ENCODE measurements around the gene NKX6-1.

NKX6-1 gene

GRCh38 chr4:84474107-84474506 is 25.0 kb downstream of the NKX6-1 start:
- no peak overlapping the region for H4K8ac ChIP-seq (ENCODE audit: low read depth, low read length)
- no peak overlapping the region for H3K23ac ChIP-seq (ENCODE audit: low read depth, low read length, poor library complexity)
- no peak overlapping the region for H2BK15ac ChIP-seq (ENCODE audit: low read length)

GRCh38 chr4:84472154-84472553 is 26.9 kb downstream of the NKX6-1 start:
- Histone ChIP-seq H3K79me1 (ENCODE audit: low read depth, low read length) (no peaks in the 10 kb centered on the region), H2AK5ac (ENCODE audit: low read depth, low read length) (no peak overlapping the region), H3K36me3 (replicated peaks in 1 of 2; ENCODE audit: control insufficient read depth in 2 of 2, insufficient read depth in 2 of 2, low read length in 2 of 2) (no peaks in the 10 kb centered on the region), H3K27me3 (ENCODE audit: control insufficient read depth in 3 of 3, insufficient read depth in 3 of 3, low read depth in 1 of 3, low read length in 3 of 3) (no peaks in the 10 kb centered on the region), H3K23ac (ENCODE audit: low read depth, low read length, poor library complexity) (no peak overlapping the region), H3K4me3 (ENCODE audit: low read length in 2 of 2) (no peak overlapping the region), H3K9me3 (replicated peaks in 1 of 2; ENCODE audit: control insufficient read depth in 2 of 2, insufficient read depth in 1 of 2, low read depth in 1 of 2, low read length in 2 of 2) (no peaks in the 10 kb centered on the region), H2BK120ac (ENCODE audit: low read depth, low read length) (no peak overlapping the region), H3K27ac (replicated peaks; ENCODE audit: low read length) (no peak overlapping the region), H3K4me1 (ENCODE audit: control insufficient read depth in 2 of 2, insufficient read depth in 1 of 2, low read depth in 1 of 2, low read length in 2 of 2) (no peaks in the 10 kb centered on the region), H2BK12ac (ENCODE audit: low read length) (no peak overlapping the region), H3K14ac (ENCODE audit: low read length) (no peak overlapping the region), H2BK5ac (ENCODE audit: low read length) (no peak overlapping the region), H3K18ac (ENCODE audit: low read length) (no peak overlapping the region), H4K91ac (ENCODE audit: low read depth, low read length, poor library complexity) (no peak overlapping the region), H3K9ac (ENCODE audit: low read depth, low read length, poor library complexity) (no peak overlapping the region), H2AFZ (ENCODE audit: low read length) (no peak overlapping the region), H4K8ac (ENCODE audit: low read depth, low read length) (no peak overlapping the region), H3K4ac (ENCODE audit: low read length) (no peak overlapping the region), H2BK15ac (ENCODE audit: low read length) (no peak overlapping the region), H3K4me2 (ENCODE audit: insufficient read depth, low read length, poor library complexity, severe bottlenecking) (no peak overlapping the region)
- no peak for DNase-seq (ENCODE audit: low spot score)

More at GRCh38 chr4:84474107-84474506, 25.0 kb downstream of the NKX6-1 start:
- H3K4me3 ChIP-seq (ENCODE audit: low read length in 2 of 2): no peak overlapping the region
- no peak overlapping the region for H3K4ac ChIP-seq (ENCODE audit: low read length)
- H2BK12ac ChIP-seq (ENCODE audit: low read length): no peak overlapping the region
- H2BK5ac ChIP-seq (ENCODE audit: low read length): no peak overlapping the region
- no peaks in the 10 kb centered on the region for H3K4me1 ChIP-seq (ENCODE audit: control insufficient read depth in 2 of 2, insufficient read depth in 1 of 2, low read depth in 1 of 2, low read length in 2 of 2)
- no peak overlapping the region for H3K4me2 ChIP-seq (ENCODE audit: insufficient read depth, low read length, poor library complexity, severe bottlenecking)
- no peaks in the 10 kb centered on the region for H3K36me3 ChIP-seq (replicated peaks in 1 of 2; ENCODE audit: control insufficient read depth in 2 of 2, insufficient read depth in 2 of 2, low read length in 2 of 2)
- H4K91ac ChIP-seq (ENCODE audit: low read depth, low read length, poor library complexity): no peak overlapping the region
- H2AFZ ChIP-seq (ENCODE audit: low read length): no peak overlapping the region
- H3K18ac ChIP-seq (ENCODE audit: low read length): no peak overlapping the region
- no peak overlapping the region for H2AK5ac ChIP-seq (ENCODE audit: low read depth, low read length)
- peaks cover 0 to 5% (median 0%) of the 10 kb centered on the region in 3 experiments for H3K27me3 ChIP-seq (ENCODE audit: control insufficient read depth in 3 of 3, insufficient read depth in 3 of 3, low read depth in 1 of 3, low read length in 3 of 3)
- H2BK120ac ChIP-seq (ENCODE audit: low read depth, low read length): no peak overlapping the region
- no peak for DNase-seq (ENCODE audit: low spot score)
- H3K14ac ChIP-seq (ENCODE audit: low read length): no peak overlapping the region
- H3K27ac ChIP-seq (replicated peaks; ENCODE audit: low read length): no peak overlapping the region
- H3K79me1 ChIP-seq (ENCODE audit: low read depth, low read length): no peaks in the 10 kb centered on the region
- no peaks in the 10 kb centered on the region for H3K9me3 ChIP-seq (replicated peaks in 1 of 2; ENCODE audit: control insufficient read depth in 2 of 2, insufficient read depth in 1 of 2, low read depth in 1 of 2, low read length in 2 of 2)
- H3K9ac ChIP-seq (ENCODE audit: low read depth, low read length, poor library complexity): no peak overlapping the region

DNA sequence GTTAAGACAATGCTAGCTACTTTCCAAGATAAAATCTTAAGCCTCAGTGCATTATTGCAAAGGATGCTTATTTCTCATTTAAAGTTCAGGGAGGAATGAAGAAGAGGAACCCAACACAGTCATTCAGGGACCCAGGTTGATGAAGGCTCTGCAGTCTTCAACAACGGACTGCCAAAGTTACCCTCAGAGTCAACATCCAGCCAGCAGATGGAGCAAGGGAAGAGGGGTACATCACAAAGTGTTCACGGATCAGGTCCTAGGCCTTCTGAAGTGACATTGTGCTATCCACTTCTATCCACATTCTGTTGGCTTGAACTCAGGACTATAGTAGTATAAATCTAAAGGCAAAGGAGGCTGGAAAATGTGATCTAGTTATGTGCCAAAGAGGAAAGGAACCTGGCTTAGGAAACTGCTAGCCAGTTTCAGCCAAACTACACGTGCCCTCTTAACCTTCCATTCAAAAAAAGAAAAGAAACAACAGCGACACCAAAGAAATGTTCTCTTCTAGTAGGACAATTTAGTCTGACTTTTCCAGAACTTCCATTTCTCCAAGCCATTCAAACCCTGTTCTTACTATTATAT is 28.8 kb downstream of the NKX6-1 start:
- Histone ChIP-seq H2BK15ac (ENCODE audit: low read length) (no peak overlapping the region), H3K36me3 (replicated peaks in 1 of 2; ENCODE audit: control insufficient read depth in 2 of 2, insufficient read depth in 2 of 2, low read length in 2 of 2) (no peaks in the 10 kb centered on the region), H2AFZ (ENCODE audit: low read length) (no peak overlapping the region), H2BK120ac (ENCODE audit: low read depth, low read length) (no peak overlapping the region), H4K8ac (ENCODE audit: low read depth, low read length) (no peak overlapping the region), H3K4me1 (ENCODE audit: control insufficient read depth in 2 of 2, insufficient read depth in 1 of 2, low read depth in 1 of 2, low read length in 2 of 2) (no peaks in the 10 kb centered on the region), H3K4me2 (ENCODE audit: insufficient read depth, low read length, poor library complexity, severe bottlenecking) (no peak overlapping the region), H2AK5ac (ENCODE audit: low read depth, low read length) (no peak overlapping the region), H3K14ac (ENCODE audit: low read length) (no peak overlapping the region), H3K4me3 (ENCODE audit: low read length in 2 of 2) (no peak overlapping the region), H3K9me3 (replicated peaks in 1 of 2; ENCODE audit: control insufficient read depth in 2 of 2, insufficient read depth in 1 of 2, low read depth in 1 of 2, low read length in 2 of 2) (no peaks in the 10 kb centered on the region), H3K4ac (ENCODE audit: low read length) (no peak overlapping the region), H4K91ac (ENCODE audit: low read depth, low read length, poor library complexity) (no peak overlapping the region), H3K79me1 (ENCODE audit: low read depth, low read length) (no peaks in the 10 kb centered on the region), H3K18ac (ENCODE audit: low read length) (no peak overlapping the region), H3K23ac (ENCODE audit: low read depth, low read length, poor library complexity) (no peak overlapping the region), H2BK5ac (ENCODE audit: low read length) (no peak overlapping the region), H3K9ac (ENCODE audit: low read depth, low read length, poor library complexity) (no peak overlapping the region), H3K27ac (replicated peaks; ENCODE audit: low read length) (no peak overlapping the region), H3K27me3 (ENCODE audit: control insufficient read depth in 3 of 3, insufficient read depth in 3 of 3, low read depth in 1 of 3, low read length in 3 of 3) (no peaks in the 10 kb centered on the region), H2BK12ac (ENCODE audit: low read length) (no peak overlapping the region)
- DNase-seq (ENCODE audit: low spot score): no peak
- WGBS, 2 donors (ENCODE audit: extremely low coverage in 2 of 2, insufficient read length in 2 of 2, insufficient replicate concordance in 1 of 2): no CpG with 5 or more reads among the region's 4 CpGs

DNA sequence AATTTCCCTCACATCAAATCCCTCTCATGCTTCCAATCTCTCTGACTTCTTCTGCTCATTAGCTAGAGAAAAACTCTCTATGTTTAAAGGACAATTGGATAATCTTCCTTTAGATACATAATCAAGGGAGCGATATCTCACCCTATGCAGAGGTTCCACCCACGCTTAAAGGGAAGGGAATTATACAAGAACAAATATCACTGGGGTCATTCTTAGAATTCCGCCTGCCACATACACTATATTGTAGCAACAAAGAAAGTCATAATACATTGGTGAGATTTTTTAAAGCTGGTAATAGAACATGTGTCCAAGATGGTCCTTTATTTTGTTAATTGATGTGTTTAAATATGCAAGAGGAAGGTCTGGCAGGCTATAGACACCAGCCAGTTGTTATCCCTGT is 31.5 kb downstream of the NKX6-1 start:
- Histone ChIP-seq H3K9ac (ENCODE audit: low read depth, low read length, poor library complexity) (no peak overlapping the region), H3K4me1 (ENCODE audit: control insufficient read depth in 2 of 2, insufficient read depth in 1 of 2, low read depth in 1 of 2, low read length in 2 of 2) (no peaks in the 10 kb centered on the region), H2BK120ac (ENCODE audit: low read depth, low read length) (no peak overlapping the region), H2BK12ac (ENCODE audit: low read length) (no peak overlapping the region), H2BK15ac (ENCODE audit: low read length) (no peak overlapping the region), H2AFZ (ENCODE audit: low read length) (no peak overlapping the region), H3K9me3 (replicated peaks in 1 of 2; ENCODE audit: control insufficient read depth in 2 of 2, insufficient read depth in 1 of 2, low read depth in 1 of 2, low read length in 2 of 2) (no peaks in the 10 kb centered on the region), H3K79me1 (ENCODE audit: low read depth, low read length) (no peaks in the 10 kb centered on the region), H3K4me2 (ENCODE audit: insufficient read depth, low read length, poor library complexity, severe bottlenecking) (no peak overlapping the region), H2BK5ac (ENCODE audit: low read length) (no peak overlapping the region), H4K91ac (ENCODE audit: low read depth, low read length, poor library complexity) (no peak overlapping the region), H3K27ac (replicated peaks; ENCODE audit: low read length) (no peak overlapping the region), H3K4ac (ENCODE audit: low read length) (no peak overlapping the region), H2AK5ac (ENCODE audit: low read depth, low read length) (no peak overlapping the region), H3K27me3 (ENCODE audit: control insufficient read depth in 3 of 3, insufficient read depth in 3 of 3, low read depth in 1 of 3, low read length in 3 of 3) (no peaks in the 10 kb centered on the region), H3K18ac (ENCODE audit: low read length) (no peak overlapping the region), H4K8ac (ENCODE audit: low read depth, low read length) (no peak overlapping the region), H3K14ac (ENCODE audit: low read length) (no peak overlapping the region), H3K23ac (ENCODE audit: low read depth, low read length, poor library complexity) (no peak overlapping the region), H3K36me3 (replicated peaks in 1 of 2; ENCODE audit: control insufficient read depth in 2 of 2, insufficient read depth in 2 of 2, low read length in 2 of 2) (no peaks in the 10 kb centered on the region), H3K4me3 (ENCODE audit: low read length in 2 of 2) (no peak overlapping the region)
- no peak for DNase-seq (ENCODE audit: low spot score)
- WGBS, 2 donors (ENCODE audit: extremely low coverage in 2 of 2, insufficient read length in 2 of 2, insufficient replicate concordance in 1 of 2): no CpG with 5 or more reads among the region's 3 CpGs

Data from neuronal stem cell (in vitro differentiated cells).